ENCODE measurements around the gene TENM4. TPM values are rescaled to one million over a fixed set of nuclear protein-coding genes. Genes with fewer than 3 reads are reported as not detected.

Gene TENM4
- total and polyA plus RNA-seq, 10 of the 15 experiments (the other 5 are each of a cell fraction or from before 2014, with no cell fraction given) = 0.03 to 0.12 (median 0.06) TPM; not detected in 7

- POLR2A ChIA-PET = no interaction called here
- Histone ChIP-seq H4K20me1 (ENCODE audit: control insufficient read depth, insufficient read depth) (no peaks in the 10 kb centered on the region), H3K4me3 (no peak overlapping the region), H3K27me3 (replicated peaks in 1 of 2; ENCODE audit: control insufficient read depth in 2 of 2, insufficient read depth in 2 of 2, low read length in 1 of 2) (peaks cover 0 to 2% of the 10 kb centered on the region in 2 experiments; a peak in 3 of 4 replicates), H3K4me1 (ENCODE audit: control insufficient read depth, insufficient read depth, low read length) (no peaks in the 10 kb centered on the region), H3K9ac (ENCODE audit: control insufficient read depth, insufficient read depth, low read length) (no peak overlapping the region), H3K27ac (ENCODE audit: control insufficient read depth, insufficient read depth) (no peak overlapping the region), H3K36me3 (ENCODE audit: control insufficient read depth in 2 of 2, insufficient read depth in 2 of 2, low read length in 1 of 2) (no peaks in the 10 kb centered on the region), H3K79me2 (ENCODE audit: control insufficient read depth, insufficient read depth, low read length) (no peaks in the 10 kb centered on the region), H2AFZ (ENCODE audit: control insufficient read depth, low read depth, low read length) (no peak overlapping the region), H3K4me2 (ENCODE audit: control insufficient read depth, insufficient read depth) (no peak overlapping the region), H3K9me3 (replicated peaks; ENCODE audit: control insufficient read depth, insufficient read depth, low read length) (no peaks in the 10 kb centered on the region; the same call in 2 of the 3 replicates)
- FAIRE-seq = no peak
- in situ Hi-C loops (cut with MboI) = no loop called here
- intact Hi-C loops (cut with micrococcal nuclease; ENCODE audit: unreplicated experiment) = no loop called here
- SMC1A ChIA-PET (ENCODE audit: uncharacterized antibody, unreplicated experiment) = interaction anchor here (1.3 to 1.5 kb wide), 4 partner anchors 11 to 26 kb away, joined by 3 to 6 read pairs (median 3); no protein-coding TSS in a partner anchor
- 22% methylated on average over 7 of the region's 7 CpGs for WGBS (ENCODE audit: insufficient coverage, insufficient replicate concordance, low lambda C conversion rate, missing lambda C conversion rate)
- CTCF ChIA-PET = interaction anchor here (0.9 to 1.5 kb wide), 2 partner anchors 19 to 22 kb away, joined by 3 to 5 read pairs; no protein-coding TSS in a partner anchor
- BruUV-seq (replicated peaks) = no TSS peak
- RAD21 ChIA-PET (ENCODE audit: unreplicated experiment) = no interaction called here
- no peak for DNase-seq (ENCODE audit: low read depth, low spot score)
- no peak for ATAC-seq
- no peak for TF ChIP-seq HCFC1 (IDR thresholded peaks at IDR 0.05; ENCODE audit: low read length)
- TF ChIP-seq, protein P1, sequence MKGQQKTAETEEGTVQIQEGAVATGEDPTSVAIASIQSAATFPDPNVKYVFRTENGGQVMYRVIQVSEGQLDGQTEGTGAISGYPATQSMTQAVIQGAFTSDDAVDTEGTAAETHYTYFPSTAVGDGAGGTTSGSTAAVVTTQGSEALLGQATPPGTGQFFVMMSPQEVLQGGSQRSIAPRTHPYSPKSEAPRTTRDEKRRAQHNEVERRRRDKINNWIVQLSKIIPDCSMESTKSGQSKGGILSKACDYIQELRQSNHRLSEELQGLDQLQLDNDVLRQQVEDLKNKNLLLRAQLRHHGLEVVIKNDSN (IDR thresholded peaks at IDR 0.05; ENCODE audit: borderline replicate concordance, extremely low read length, insufficient read depth, low read depth, low read length) = no peak
- no peak for TF ChIP-seq JUNB (IDR thresholded peaks at IDR 0.05)
- no peak for TF ChIP-seq SP1 (IDR thresholded peaks at IDR 0.05; ENCODE audit: low read depth, low read length)
- TF ChIP-seq, protein P2, sequence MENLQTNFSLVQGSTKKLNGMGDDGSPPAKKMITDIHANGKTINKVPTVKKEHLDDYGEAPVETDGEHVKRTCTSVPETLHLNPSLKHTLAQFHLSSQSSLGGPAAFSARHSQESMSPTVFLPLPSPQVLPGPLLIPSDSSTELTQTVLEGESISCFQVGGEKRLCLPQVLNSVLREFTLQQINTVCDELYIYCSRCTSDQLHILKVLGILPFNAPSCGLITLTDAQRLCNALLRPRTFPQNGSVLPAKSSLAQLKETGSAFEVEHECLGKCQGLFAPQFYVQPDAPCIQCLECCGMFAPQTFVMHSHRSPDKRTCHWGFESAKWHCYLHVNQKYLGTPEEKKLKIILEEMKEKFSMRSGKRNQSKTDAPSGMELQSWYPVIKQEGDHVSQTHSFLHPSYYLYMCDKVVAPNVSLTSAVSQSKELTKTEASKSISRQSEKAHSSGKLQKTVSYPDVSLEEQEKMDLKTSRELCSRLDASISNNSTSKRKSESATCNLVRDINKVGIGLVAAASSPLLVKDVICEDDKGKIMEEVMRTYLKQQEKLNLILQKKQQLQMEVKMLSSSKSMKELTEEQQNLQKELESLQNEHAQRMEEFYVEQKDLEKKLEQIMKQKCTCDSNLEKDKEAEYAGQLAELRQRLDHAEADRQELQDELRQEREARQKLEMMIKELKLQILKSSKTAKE (IDR thresholded peaks at IDR 0.05; ENCODE audit: low read depth, poor library complexity, severe bottlenecking) = no peak
- TF ChIP-seq HSF1 (IDR thresholded peaks at IDR 0.05; ENCODE audit: low read depth, low read length) = no peak
- no peak for TF ChIP-seq MYC (IDR thresholded peaks at IDR 0.05; ENCODE audit: insufficient read depth, insufficient read length, insufficient replicate concordance, low read length, severe bottlenecking)
- TF ChIP-seq CHD2 (IDR thresholded peaks at IDR 0.05; ENCODE audit: borderline replicate concordance, low read depth, low read length) = no peak
- TF ChIP-seq MXI1 (IDR thresholded peaks at IDR 0.05; ENCODE audit: low read depth, low read length) = no peak
- TF ChIP-seq NR2F1 (conservative IDR thresholded peaks at IDR 0.05) = no peak
- TF ChIP-seq BHLHE40 (IDR thresholded peaks at IDR 0.05; ENCODE audit: borderline replicate concordance in 1 of 2, low read depth in 2 of 2, low read length in 1 of 2) = no peak
- TF ChIP-seq, protein P3, sequence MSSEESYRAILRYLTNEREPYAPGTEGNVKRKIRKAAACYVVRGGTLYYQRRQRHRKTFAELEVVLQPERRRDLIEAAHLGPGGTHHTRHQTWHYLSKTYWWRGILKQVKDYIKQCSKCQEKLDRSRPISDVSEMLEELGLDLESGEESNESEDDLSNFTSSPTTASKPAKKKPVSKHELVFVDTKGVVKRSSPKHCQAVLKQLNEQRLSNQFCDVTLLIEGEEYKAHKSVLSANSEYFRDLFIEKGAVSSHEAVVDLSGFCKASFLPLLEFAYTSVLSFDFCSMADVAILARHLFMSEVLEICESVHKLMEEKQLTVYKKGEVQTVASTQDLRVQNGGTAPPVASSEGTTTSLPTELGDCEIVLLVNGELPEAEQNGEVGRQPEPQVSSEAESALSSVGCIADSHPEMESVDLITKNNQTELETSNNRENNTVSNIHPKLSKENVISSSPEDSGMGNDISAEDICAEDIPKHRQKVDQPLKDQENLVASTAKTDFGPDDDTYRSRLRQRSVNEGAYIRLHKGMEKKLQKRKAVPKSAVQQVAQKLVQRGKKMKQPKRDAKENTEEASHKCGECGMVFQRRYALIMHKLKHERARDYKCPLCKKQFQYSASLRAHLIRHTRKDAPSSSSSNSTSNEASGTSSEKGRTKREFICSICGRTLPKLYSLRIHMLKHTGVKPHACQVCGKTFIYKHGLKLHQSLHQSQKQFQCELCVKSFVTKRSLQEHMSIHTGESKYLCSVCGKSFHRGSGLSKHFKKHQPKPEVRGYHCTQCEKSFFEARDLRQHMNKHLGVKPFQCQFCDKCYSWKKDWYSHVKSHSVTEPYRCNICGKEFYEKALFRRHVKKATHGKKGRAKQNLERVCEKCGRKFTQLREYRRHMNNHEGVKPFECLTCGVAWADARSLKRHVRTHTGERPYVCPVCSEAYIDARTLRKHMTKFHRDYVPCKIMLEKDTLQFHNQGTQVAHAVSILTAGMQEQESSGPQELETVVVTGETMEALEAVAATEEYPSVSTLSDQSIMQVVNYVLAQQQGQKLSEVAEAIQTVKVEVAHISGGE (CRISPR knock-in tag; IDR thresholded peaks at IDR 0.05) = no peak
- TF ChIP-seq RCOR1 (conservative IDR thresholded peaks at IDR 0.05; ENCODE audit: low read depth, low read length) = no peak
Measured at GRCh38 chr11:79471071-79471844, 30.4 kb upstream of the TENM4 start.
